Measurements from ENCODE around the gene XRCC1. TPM values are rescaled to one million over a fixed set of nuclear protein-coding genes. Genes with fewer than 3 reads are reported as not detected.

XRCC1 gene
- total RNA-seq, 1 donor from 2014 or later: 34.5 TPM

DNA sequence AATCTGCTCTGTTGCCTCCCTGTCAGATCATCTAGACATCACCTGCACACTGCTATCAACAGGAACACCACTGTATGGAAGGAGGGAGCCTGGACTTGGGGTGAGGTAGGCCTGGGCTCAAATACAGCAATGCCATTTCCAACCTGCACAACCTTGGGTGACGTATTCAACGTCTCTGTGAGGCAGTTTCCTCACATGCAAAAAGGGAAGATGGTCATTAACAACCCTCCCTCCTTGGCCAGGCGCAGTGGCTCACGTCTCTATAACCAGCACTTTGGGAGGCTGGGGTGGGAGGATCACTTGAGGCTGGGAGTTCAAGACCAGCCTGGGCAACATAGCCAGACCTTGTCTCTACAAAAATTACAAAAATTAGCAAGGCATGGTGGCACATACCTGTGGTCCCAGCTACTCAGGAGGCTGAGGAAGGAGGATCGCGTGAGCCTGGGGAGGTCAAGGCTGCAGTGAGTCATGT, 13.1 kb downstream of the XRCC1 start:
- POLR2A ChIA-PET: interaction anchor here (0.7 to 2.2 kb wide), 3 partner anchors 13 to 41 kb away, joined by 4 to 7 read pairs (median 6); partner anchors contain the start of genes IRGQ and XRCC1
- peak; percentile 34 for DNase-seq

GRCh38 chr19:43561139-43561970, 14.0 kb downstream of the XRCC1 start:
- peaks cover 26% of the 10 kb centered on the region for H3K36me3 Mint-ChIP-seq (ENCODE audit: low read depth)
- POLR2A ChIA-PET: interaction anchor here (0.7 to 2.2 kb wide), 3 partner anchors 14 to 42 kb away, joined by 4 to 7 read pairs (median 6); partner anchors contain the start of gene XRCC1
- DNase-seq (no peak), ATAC-seq (ENCODE audit: low read depth) (no peak)
- no peak overlapping the region for H3K4me3 Mint-ChIP-seq
- no peaks in the 10 kb centered on the region for H3K27me3 Mint-ChIP-seq
- TF ChIP-seq CTCF (IDR thresholded peaks at IDR 0.05): no peak
- CTCF ChIA-PET: interaction anchor here (1.0 kb wide), 1 partner anchor 114 kb away, joined by 3 read pairs; no protein-coding TSS in a partner anchor
- peak overlapping the region; percentile 93 for H3K27ac Mint-ChIP-seq
- H3K9me3 Mint-ChIP-seq: no peaks in the 10 kb centered on the region
- intact Hi-C loops (cut with micrococcal nuclease): loop anchor here (10.0 kb wide), 1 partner anchor 223 kb away; the partner anchor contains the start of gene KCNN4
- peaks cover 56% of the 10 kb centered on the region for H3K4me1 Mint-ChIP-seq

More for the DNA sequence above, 13.1 kb downstream of the XRCC1 start:
- TF ChIP-seq CTCF (IDR thresholded peaks at IDR 0.05): no peak
- Mint-ChIP-seq H3K27me3 (no peaks in the 10 kb centered on the region), H3K4me3 (peak overlapping the region; percentile 56), H3K27ac (peak overlapping the region; percentile 93), H3K9me3 (no peaks in the 10 kb centered on the region), H3K4me1 (peaks cover 58% of the 10 kb centered on the region), H3K36me3 (ENCODE audit: low read depth) (peaks cover 27% of the 10 kb centered on the region)
- ATAC-seq (ENCODE audit: low read depth): no peak
- intact Hi-C loops (cut with micrococcal nuclease): loop anchor here (1.0 to 10.0 kb wide), 6 partner anchors 13 to 223 kb away; partner anchors contain the start of genes IRGQ, KCNN4, PINLYP and XRCC1
- CTCF ChIA-PET: interaction anchor here (0.9 kb wide), 1 partner anchor 33 kb away, joined by 3 read pairs; no protein-coding TSS in a partner anchor

DNA sequence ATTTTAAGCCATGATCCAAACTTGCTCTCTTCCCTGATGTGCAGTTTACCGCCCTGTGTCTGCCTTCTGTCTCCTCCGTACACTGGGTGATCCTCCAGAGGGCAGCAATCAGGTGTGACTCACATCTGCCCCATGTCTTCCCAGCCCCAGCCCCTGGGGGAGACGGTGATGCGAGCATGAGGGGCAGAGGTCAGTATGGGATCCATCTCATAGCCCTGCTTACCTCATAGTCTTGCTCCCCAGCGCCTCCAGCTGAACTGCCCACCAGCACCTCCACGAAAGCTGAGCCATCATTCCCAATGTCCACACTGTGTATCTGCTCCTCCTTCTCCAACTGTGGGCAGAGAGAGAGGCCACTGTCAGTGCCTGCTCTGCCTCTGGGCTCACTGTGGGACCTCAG, 14.6 kb downstream of the XRCC1 start:
- peak overlapping the region; percentile 93 for H3K27ac Mint-ChIP-seq
- CTCF ChIA-PET: interaction anchor here (1.0 kb wide), 1 partner anchor 114 kb away, joined by 3 read pairs; no protein-coding TSS in a partner anchor
- peaks cover 26% of the 10 kb centered on the region for H3K36me3 Mint-ChIP-seq (ENCODE audit: low read depth)
- POLR2A ChIA-PET: interaction anchor here (0.7 to 1.2 kb wide), 2 partner anchors 27 to 34 kb away, joined by 3 to 4 read pairs; no protein-coding TSS in a partner anchor
- peaks cover 56% of the 10 kb centered on the region for H3K4me1 Mint-ChIP-seq
- ATAC-seq (ENCODE audit: low read depth) (no peak), DNase-seq (no peak)
- no peak overlapping the region for H3K4me3 Mint-ChIP-seq
- no peaks in the 10 kb centered on the region for H3K27me3 Mint-ChIP-seq
- no peak for TF ChIP-seq CTCF (IDR thresholded peaks at IDR 0.05)
- no peaks in the 10 kb centered on the region for H3K9me3 Mint-ChIP-seq
- intact Hi-C loops (cut with micrococcal nuclease): loop anchor here (10.0 kb wide), 1 partner anchor 224 kb away; the partner anchor contains the start of gene KCNN4

DNA sequence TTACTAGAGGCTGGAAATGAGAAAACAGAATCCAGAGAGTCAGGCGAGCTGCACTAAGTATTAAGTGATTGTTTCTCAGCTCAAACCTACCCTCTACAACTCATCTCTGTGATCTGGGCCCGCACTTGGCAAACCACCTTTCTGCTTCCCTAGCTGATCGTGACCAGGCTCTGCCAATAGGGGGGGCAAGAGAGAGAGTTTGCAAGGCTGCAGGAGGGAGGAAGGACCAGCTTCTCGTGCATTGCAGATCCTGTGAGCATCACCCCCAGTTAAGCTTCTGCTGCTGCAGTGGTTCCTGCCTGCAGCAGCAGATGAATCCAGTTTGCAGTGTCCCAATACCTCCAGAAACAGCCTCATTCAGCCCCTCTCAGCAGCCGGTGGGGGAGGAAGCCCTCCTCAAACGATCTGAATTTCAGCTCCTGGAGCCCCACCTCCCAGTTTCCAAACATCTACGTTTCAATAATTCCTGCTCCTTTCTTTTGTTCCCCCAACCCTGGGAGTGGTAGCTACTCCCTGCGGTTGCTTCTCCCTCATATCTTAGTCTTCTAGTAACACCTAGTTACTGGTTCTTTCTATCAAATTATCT, 20.0 kb downstream of the XRCC1 start:
- H3K4me1 Mint-ChIP-seq: peaks cover 13% of the 10 kb centered on the region
- intact Hi-C loops (cut with micrococcal nuclease): loop anchor here (1.0 to 10.0 kb wide), 6 partner anchors 22 to 254 kb away; partner anchors contain the start of gene ZNF575
- ATAC-seq (ENCODE audit: low read depth) (peak; percentile 98), DNase-seq (peak; percentile 55)
- no peak overlapping the region for H3K27ac Mint-ChIP-seq
- H3K4me3 Mint-ChIP-seq: no peak overlapping the region
- ChIA-PET CTCF (interaction anchor here (0.5 to 7.8 kb wide), 23 partner anchors 9 to 255 kb away, joined by 3 to 92 read pairs (median 6); partner anchors contain the start of genes IRGQ, PINLYP, XRCC1 and ZNF575), POLR2A (interaction anchor here (1.6 kb wide), 1 partner anchor 39 kb away, joined by 10 read pairs; no protein-coding TSS in a partner anchor)
- no peaks in the 10 kb centered on the region for H3K27me3 Mint-ChIP-seq
- no peaks in the 10 kb centered on the region for H3K9me3 Mint-ChIP-seq
- no peak for TF ChIP-seq CTCF (IDR thresholded peaks at IDR 0.05)
- H3K36me3 Mint-ChIP-seq (ENCODE audit: low read depth): peaks cover 57% of the 10 kb centered on the region

Data from activated B cell treated with CpG ODN at 0.5 μM for 24 hours (primary cell).